Neuronal stem cell (in vitro differentiated cells): Measurements from ENCODE around the gene MACROD2.
A peak's percentile ranks its signal among the peaks of the same experiment; 100 is the strongest.

Experiments used
- DNase-seq: peaks from one replicate; pipeline ENCODE4 v3.0.0-alpha.2; 2013; ENCODE audit warnings: low spot score
- H2AFZ ChIP-seq: one replicate; pipeline ENCODE4 v1.6.1; 2013; ENCODE audit warnings: mild to moderate bottlenecking, low read length, inconsistent platforms
- H2AK5ac ChIP-seq: 2 replicates; pipeline ENCODE4 v1.6.1; 2013; ENCODE audit warnings: low read depth, mild to moderate bottlenecking, inconsistent platforms, low read length, moderate library complexity, mixed read lengths
- H2BK120ac ChIP-seq: 2 replicates; pipeline ENCODE4 v1.6.1; 2013; ENCODE audit warnings: low read depth, mild to moderate bottlenecking, inconsistent platforms, low read length, moderate library complexity, mixed read lengths
- H2BK12ac ChIP-seq: one replicate; pipeline ENCODE4 v1.6.1; 2013; ENCODE audit warnings: low read length, inconsistent platforms
- H2BK15ac ChIP-seq: 2 replicates; pipeline ENCODE4 v1.6.1; 2013; ENCODE audit warnings: mild to moderate bottlenecking, low read length, inconsistent platforms, mixed read lengths
- H2BK5ac ChIP-seq: one replicate; pipeline ENCODE4 v1.6.1; 2013; ENCODE audit warnings: inconsistent platforms, mild to moderate bottlenecking, low read length, moderate library complexity
- H3K14ac ChIP-seq: one replicate; pipeline ENCODE4 v1.6.1; 2013; ENCODE audit warnings: low read length, inconsistent platforms
- H3K18ac ChIP-seq: 2 replicates; pipeline ENCODE4 v1.6.1; 2013; ENCODE audit warnings: low read length, inconsistent platforms
- H3K23ac ChIP-seq: 2 replicates; pipeline ENCODE4 v1.6.1; 2013; ENCODE audit warnings: low read depth, mild to moderate bottlenecking, mixed read lengths, low read length, inconsistent platforms; ENCODE audit not compliant: poor library complexity
- H3K27ac ChIP-seq: replicated peaks from 3 replicates; pipeline ENCODE4 v1.5.1; 2013; ENCODE audit warnings: low read length, inconsistent platforms
- H3K27me3 ChIP-seq, 3 experiments: 2 replicates each; pipeline ENCODE4 v1.6.1; 2013; ENCODE audit warnings: low read length in 3 of 3, mild to moderate bottlenecking in 2 of 3, inconsistent platforms in 1 of 3, low read depth in 1 of 3, mixed read lengths in 1 of 3, moderate library complexity in 1 of 3; ENCODE audit not compliant: control insufficient read depth in 3 of 3, insufficient read depth in 3 of 3
- H3K36me3 ChIP-seq, 2 donors: replicated peaks in 1 of 2; 2 replicates each; pipeline ENCODE4 v1.6.1; 2013; ENCODE audit warnings: low read length in 2 of 2; ENCODE audit not compliant: control insufficient read depth in 2 of 2, insufficient read depth in 2 of 2
- H3K4ac ChIP-seq: 2 replicates; pipeline ENCODE4 v1.6.1; 2013; ENCODE audit warnings: inconsistent platforms, mild to moderate bottlenecking, low read length, moderate library complexity
- H3K4me1 ChIP-seq, 2 donors: 1 replicate in 1 of 2; 2 replicates in 1 of 2; pipeline ENCODE4 v1.6.1; 2013; ENCODE audit warnings: low read length in 2 of 2, low read depth in 1 of 2; ENCODE audit not compliant: control insufficient read depth in 2 of 2, insufficient read depth in 1 of 2
- H3K4me2 ChIP-seq: one replicate; pipeline ENCODE4 v1.6.1; 2013; ENCODE audit warnings: mild to moderate bottlenecking, low read length, inconsistent platforms; ENCODE audit not compliant: insufficient read depth, poor library complexity, severe bottlenecking
- H3K4me3 ChIP-seq, 2 donors: 2 replicates each; pipeline ENCODE4 v1.5.1; 2013; ENCODE audit warnings: low read length in 2 of 2, mild to moderate bottlenecking in 2 of 2, inconsistent platforms in 1 of 2, moderate library complexity in 1 of 2
- H3K79me1 ChIP-seq: one replicate; pipeline ENCODE4 v1.6.1; 2013; ENCODE audit warnings: low read depth, mild to moderate bottlenecking, inconsistent platforms, low read length, moderate library complexity
- H3K9ac ChIP-seq: one replicate; pipeline ENCODE4 v1.6.1; 2013; ENCODE audit warnings: mild to moderate bottlenecking, low read depth, low read length, inconsistent platforms; ENCODE audit not compliant: poor library complexity
- H3K9me3 ChIP-seq, 2 donors: replicated peaks in 1 of 2; 2 replicates each; pipeline versions ENCODE3 to v1.6.1; 2013; ENCODE audit warnings: low read length in 2 of 2, mild to moderate bottlenecking in 2 of 2, inconsistent platforms in 1 of 2, low read depth in 1 of 2, mixed read lengths in 1 of 2, moderate library complexity in 1 of 2; ENCODE audit not compliant: control insufficient read depth in 2 of 2, insufficient read depth in 1 of 2
- H4K8ac ChIP-seq: one replicate; pipeline ENCODE4 v1.6.1; 2013; ENCODE audit warnings: low read depth, mild to moderate bottlenecking, inconsistent platforms, low read length, moderate library complexity
- H4K91ac ChIP-seq: one replicate; pipeline ENCODE4 v1.6.1; 2013; ENCODE audit warnings: low read length, low read depth, mild to moderate bottlenecking, inconsistent platforms; ENCODE audit not compliant: poor library complexity
- WGBS, 2 donors: extraction: QIAGEN DNeasy Blood & Tissue Kit; methylation state at CpG; one replicate each; pipeline ENCODE4 v1.1.7; 2013; ENCODE audit warnings: missing lambda C conversion rate in 2 of 2, mixed read lengths in 1 of 2; ENCODE audit not compliant: insufficient read length in 2 of 2, insufficient replicate concordance in 1 of 2; ENCODE audit errors: extremely low coverage in 2 of 2; 5-methylcytosine and 5-hydroxymethylcytosine counted together

The MACROD2 gene

GRCh38 chr20:15564981-15565380 is 1569.7 kb downstream of the MACROD2 start:
- no peak overlapping the region for H2BK5ac ChIP-seq
- peak overlapping the region; percentile 49 for H2AFZ ChIP-seq
- no peaks in the 10 kb centered on the region for H3K27me3 ChIP-seq
- no peak for DNase-seq
- no peak overlapping the region for H3K23ac ChIP-seq
- no peak overlapping the region for H2BK120ac ChIP-seq
- H4K8ac ChIP-seq, result no peak overlapping the region
- H3K9ac ChIP-seq, result no peak overlapping the region
- H4K91ac ChIP-seq, result no peak overlapping the region
- H3K4me2 ChIP-seq, result no peak overlapping the region
- no peaks in the 10 kb centered on the region for H3K9me3 ChIP-seq
- no peaks in the 10 kb centered on the region for H3K79me1 ChIP-seq
- no peaks in the 10 kb centered on the region for H3K36me3 ChIP-seq
- H3K18ac ChIP-seq, result no peak overlapping the region
- no CpG with 5 or more reads among the region's 3 CpGs for WGBS, 2 donors
- no peak overlapping the region for H3K14ac ChIP-seq
- H3K4me3 ChIP-seq, result no peak overlapping the region
- H2BK15ac ChIP-seq, result no peak overlapping the region
- no peak overlapping the region for H2AK5ac ChIP-seq
- no peak overlapping the region for H3K4ac ChIP-seq
- no peak overlapping the region for H3K27ac ChIP-seq
- H2BK12ac ChIP-seq, result no peak overlapping the region
- peaks cover 0 to 11% of the 10 kb centered on the region in 2 donors for H3K4me1 ChIP-seq

DNA sequence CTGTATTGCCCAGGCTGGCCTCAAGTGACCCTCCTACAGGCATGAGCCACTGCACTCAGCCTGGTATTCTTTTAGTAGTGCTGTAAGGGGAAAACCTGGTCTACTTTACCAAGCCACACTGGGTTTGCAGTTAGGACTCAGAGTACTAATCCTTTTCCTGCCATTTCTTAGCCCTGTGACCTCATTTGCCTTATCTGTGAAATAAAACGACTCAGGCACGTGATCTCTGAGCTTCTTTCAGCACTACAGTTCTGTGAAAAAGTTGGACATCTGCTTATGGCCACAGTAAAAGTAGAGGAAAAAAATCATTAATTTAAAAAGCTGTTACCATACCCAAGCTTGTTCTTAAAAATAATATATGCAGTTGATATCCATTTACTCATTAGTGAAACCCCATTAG is 1570.5 kb downstream of the MACROD2 start:
- Histone ChIP-seq H2AFZ (no peak overlapping the region), H2AK5ac (no peak overlapping the region), H3K18ac (no peak overlapping the region), H3K4me3 (no peak overlapping the region), H3K27me3 (no peaks in the 10 kb centered on the region), H3K4ac (no peak overlapping the region), H3K27ac (no peak overlapping the region), H3K9me3 (no peaks in the 10 kb centered on the region), H3K14ac (no peak overlapping the region), H2BK15ac (no peak overlapping the region), H3K23ac (no peak overlapping the region), H4K91ac (no peak overlapping the region), H2BK5ac (no peak overlapping the region), H3K9ac (no peak overlapping the region), H3K36me3 (no peaks in the 10 kb centered on the region), H2BK12ac (no peak overlapping the region), H3K79me1 (no peaks in the 10 kb centered on the region), H2BK120ac (no peak overlapping the region), H3K4me2 (no peak overlapping the region), H4K8ac (no peak overlapping the region), H3K4me1 (peaks cover 0 to 11% of the 10 kb centered on the region in 2 donors)
- WGBS, 2 donors, result no CpG with 5 or more reads among the region's 2 CpGs
- no peak for DNase-seq

- H3K36me3 ChIP-seq, result no peaks in the 10 kb centered on the region
- H3K4ac ChIP-seq, result no peak overlapping the region
- no peak overlapping the region for H3K27ac ChIP-seq
- H4K8ac ChIP-seq, result no peak overlapping the region
- H2AFZ ChIP-seq, result no peak overlapping the region
- no peak overlapping the region for H2AK5ac ChIP-seq
- no peak overlapping the region for H3K23ac ChIP-seq
- no peaks in the 10 kb centered on the region for H3K79me1 ChIP-seq
- no peak overlapping the region for H3K4me3 ChIP-seq
- WGBS, 2 donors, result no CpG with 5 or more reads among the region's 4 CpGs
- H2BK120ac ChIP-seq, result no peak overlapping the region
- no peak overlapping the region for H2BK5ac ChIP-seq
- H3K4me1 ChIP-seq, result peaks cover 0 to 2% of the 10 kb centered on the region in 2 donors
- no peak overlapping the region for H3K14ac ChIP-seq
- DNase-seq, result no peak
- H2BK12ac ChIP-seq, result no peak overlapping the region
- no peak overlapping the region for H3K4me2 ChIP-seq
- H3K9ac ChIP-seq, result no peak overlapping the region
- no peaks in the 10 kb centered on the region for H3K9me3 ChIP-seq
- H2BK15ac ChIP-seq, result no peak overlapping the region
- no peak overlapping the region for H3K18ac ChIP-seq
- H3K27me3 ChIP-seq, result no peaks in the 10 kb centered on the region
- H4K91ac ChIP-seq, result no peak overlapping the region
Measured at GRCh38 chr20:15567219-15567618, 1571.9 kb downstream of the MACROD2 start.

GRCh38 chr20:15570156-15570555 is 1574.8 kb downstream of the MACROD2 start:
- Histone ChIP-seq H3K27me3 (no peaks in the 10 kb centered on the region), H4K8ac (no peak overlapping the region), H3K9ac (no peak overlapping the region), H3K23ac (no peak overlapping the region), H2BK12ac (no peak overlapping the region), H3K4ac (no peak overlapping the region), H4K91ac (no peak overlapping the region), H2BK5ac (no peak overlapping the region), H2AK5ac (no peak overlapping the region), H3K4me1 (no peaks in the 10 kb centered on the region), H3K9me3 (no peaks in the 10 kb centered on the region), H2BK120ac (no peak overlapping the region), H2AFZ (peak overlapping the region; percentile 26), H3K27ac (no peak overlapping the region), H2BK15ac (no peak overlapping the region), H3K18ac (no peak overlapping the region), H3K14ac (no peak overlapping the region), H3K4me2 (no peak overlapping the region), H3K36me3 (no peaks in the 10 kb centered on the region), H3K79me1 (no peaks in the 10 kb centered on the region), H3K4me3 (no peak overlapping the region)
- DNase-seq, result no peak
- 100% methylated on average over 1 of the region's 4 CpGs; no CpG with 5 or more reads in 1 of the 2 donors for WGBS, 2 donors
